ENCODE results near the gene SLC4A5. TPM values are rescaled to one million over a fixed set of nuclear protein-coding genes. Genes with fewer than 3 reads are reported as not detected.
A peak's percentile ranks its signal among the peaks of the same experiment; 100 is the strongest.

The SLC4A5 gene
- total RNA-seq, 1 experiment from 2014 or later: 1.8 TPM

DNA sequence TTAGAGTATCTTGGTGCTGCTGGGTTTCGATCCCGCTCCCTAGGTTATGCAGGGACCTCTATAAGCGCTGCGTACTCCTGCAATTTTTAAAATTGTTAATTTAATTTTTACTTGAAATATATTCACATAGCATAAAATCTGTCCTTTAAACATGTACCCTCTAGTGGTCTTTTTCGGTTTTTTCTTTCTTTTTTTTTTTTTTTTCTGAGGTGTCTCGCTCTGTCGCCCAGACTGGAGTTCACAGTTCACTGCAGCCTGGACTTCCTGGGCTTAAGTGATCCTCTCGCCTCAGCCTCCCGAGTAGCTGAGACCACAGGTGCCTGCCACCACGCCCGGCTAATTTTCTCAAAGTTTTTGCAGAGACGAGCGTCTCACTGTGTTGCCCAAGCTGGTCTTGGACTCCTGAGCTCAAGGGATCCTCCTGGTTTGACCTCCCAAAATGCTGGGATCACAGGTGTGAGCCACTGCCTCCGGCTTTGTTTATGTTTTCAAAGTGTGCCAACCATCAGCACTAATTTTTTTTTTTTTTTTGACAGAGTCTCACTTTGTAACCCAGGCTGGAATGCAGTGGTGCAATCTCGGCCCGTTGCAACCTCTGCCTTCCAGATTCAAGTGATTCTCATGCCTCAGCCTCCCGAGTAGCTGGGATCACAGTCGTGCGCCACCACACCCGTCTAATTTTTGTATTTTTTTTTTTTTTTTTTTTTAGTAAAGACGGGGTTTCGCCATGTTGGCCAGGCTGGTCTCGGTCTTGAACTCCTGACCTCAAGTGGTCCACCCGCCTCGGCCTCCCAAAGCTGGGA lies 164.0 kb downstream of the SLC4A5 start:
- DNase-seq (ENCODE audit: low spot score) (no peak), ATAC-seq (peak; percentile 6)
- peaks cover 22% of the 10 kb centered on the region for H3K36me3 Mint-ChIP-seq
- peaks cover 15% of the 10 kb centered on the region for H3K9me3 Mint-ChIP-seq
- H3K4me3 Mint-ChIP-seq: peak overlapping the region; percentile 86
- ChIA-PET CTCF (interaction anchor here (0.6 to 1.8 kb wide), 15 partner anchors 9 to 351 kb away, joined by 3 to 20 read pairs (median 6); partner anchors contain the start of genes BOLA3, MTHFD2 and STAMBP), POLR2A (interaction anchor here (0.6 to 2.8 kb wide), 10 partner anchors 9 to 177 kb away, joined by 3 to 41 read pairs (median 8); partner anchors contain the start of gene MTHFD2)
- H3K27ac Mint-ChIP-seq: peak overlapping the region; percentile 64
- H3K27me3 Mint-ChIP-seq (ENCODE audit: low read depth): no peaks in the 10 kb centered on the region
- H3K4me1 Mint-ChIP-seq: peaks cover 14% of the 10 kb centered on the region
- no peak for TF ChIP-seq ZNF219 (CRISPR knock-in tag; IDR thresholded peaks at IDR 0.05; ENCODE audit: borderline replicate concordance)
- TF ChIP-seq, protein P1, sequence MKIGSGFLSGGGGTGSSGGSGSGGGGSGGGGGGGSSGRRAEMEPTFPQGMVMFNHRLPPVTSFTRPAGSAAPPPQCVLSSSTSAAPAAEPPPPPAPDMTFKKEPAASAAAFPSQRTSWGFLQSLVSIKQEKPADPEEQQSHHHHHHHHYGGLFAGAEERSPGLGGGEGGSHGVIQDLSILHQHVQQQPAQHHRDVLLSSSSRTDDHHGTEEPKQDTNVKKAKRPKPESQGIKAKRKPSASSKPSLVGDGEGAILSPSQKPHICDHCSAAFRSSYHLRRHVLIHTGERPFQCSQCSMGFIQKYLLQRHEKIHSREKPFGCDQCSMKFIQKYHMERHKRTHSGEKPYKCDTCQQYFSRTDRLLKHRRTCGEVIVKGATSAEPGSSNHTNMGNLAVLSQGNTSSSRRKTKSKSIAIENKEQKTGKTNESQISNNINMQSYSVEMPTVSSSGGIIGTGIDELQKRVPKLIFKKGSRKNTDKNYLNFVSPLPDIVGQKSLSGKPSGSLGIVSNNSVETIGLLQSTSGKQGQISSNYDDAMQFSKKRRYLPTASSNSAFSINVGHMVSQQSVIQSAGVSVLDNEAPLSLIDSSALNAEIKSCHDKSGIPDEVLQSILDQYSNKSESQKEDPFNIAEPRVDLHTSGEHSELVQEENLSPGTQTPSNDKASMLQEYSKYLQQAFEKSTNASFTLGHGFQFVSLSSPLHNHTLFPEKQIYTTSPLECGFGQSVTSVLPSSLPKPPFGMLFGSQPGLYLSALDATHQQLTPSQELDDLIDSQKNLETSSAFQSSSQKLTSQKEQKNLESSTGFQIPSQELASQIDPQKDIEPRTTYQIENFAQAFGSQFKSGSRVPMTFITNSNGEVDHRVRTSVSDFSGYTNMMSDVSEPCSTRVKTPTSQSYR (CRISPR knock-in tag; IDR thresholded peaks at IDR 0.05): no peak
- TF ChIP-seq GABPB1 (CRISPR knock-in tag; IDR thresholded peaks at IDR 0.05): no peak
- peak; percentile 56; the same call in 1 of the 2 replicates for TF ChIP-seq GTF2I (CRISPR knock-in tag; conservative IDR thresholded peaks at IDR 0.05)
- TF ChIP-seq, protein P2, sequence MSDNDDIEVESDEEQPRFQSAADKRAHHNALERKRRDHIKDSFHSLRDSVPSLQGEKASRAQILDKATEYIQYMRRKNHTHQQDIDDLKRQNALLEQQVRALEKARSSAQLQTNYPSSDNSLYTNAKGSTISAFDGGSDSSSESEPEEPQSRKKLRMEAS (CRISPR knock-in tag; IDR thresholded peaks at IDR 0.05): no peak
- TF ChIP-seq ZNF121 (CRISPR knock-in tag; IDR thresholded peaks at IDR 0.05): peak; percentile 59; the same call in 1 of the 2 replicates
- no peak for TF ChIP-seq SOX15 (CRISPR knock-in tag; IDR thresholded peaks at IDR 0.05)

DNA sequence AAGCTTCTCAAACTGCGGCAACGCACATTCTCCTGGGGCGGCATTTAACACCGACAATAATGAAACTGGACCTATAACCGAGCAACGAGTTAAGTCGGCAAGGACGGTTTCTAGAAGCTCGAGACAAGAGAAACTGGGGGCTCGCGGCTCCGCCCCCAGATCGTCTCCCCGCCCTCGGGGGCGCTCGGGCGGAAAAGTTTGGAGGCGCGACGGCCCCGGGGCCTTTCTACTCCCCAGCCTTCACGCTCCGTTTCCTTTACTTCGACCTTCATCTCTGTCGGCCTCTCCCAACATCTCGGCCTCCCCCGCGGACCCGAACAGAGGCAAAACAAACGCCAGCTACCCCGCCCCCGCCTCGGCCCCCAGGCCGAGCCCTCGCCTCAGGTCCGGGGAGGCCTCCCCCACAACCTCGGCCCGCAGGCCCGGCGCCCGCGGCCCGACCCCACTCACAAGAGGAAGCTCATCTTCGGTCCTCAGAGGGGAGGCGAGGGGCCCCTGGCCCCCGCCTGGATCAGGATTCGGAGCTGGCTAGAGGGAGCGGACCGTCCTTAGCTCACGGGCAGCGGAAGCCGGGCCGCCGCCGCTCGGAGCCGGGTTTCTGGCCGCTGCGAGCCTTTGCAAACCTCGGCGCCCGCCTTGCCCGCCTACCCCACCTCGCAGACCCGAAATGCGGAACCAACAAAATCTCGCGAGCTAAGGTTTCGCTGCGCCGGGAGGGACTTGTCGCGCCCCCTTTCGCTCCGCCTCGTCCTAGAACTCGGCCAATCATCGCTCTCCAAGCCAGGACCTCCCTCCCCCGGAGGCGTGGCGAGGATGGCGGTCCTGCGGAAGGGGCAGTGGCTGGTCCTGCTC lies 164.8 kb downstream of the SLC4A5 start, which contains the start of gene MOB1A:
MOB1A (minus strand) TSS at position 669 of the 852 bp plus-strand sequence; CDS start at position 464, 205 bp downstream.
- DNase-seq (ENCODE audit: low spot score) (peak; percentile 99), ATAC-seq (peak; percentile 98)
- Mint-ChIP-seq H3K4me3 (peak within 1 kb of the TSS; percentile 86), H3K27ac (peak within 1 kb of the TSS; percentile 94), H3K36me3 (peaks cover 22% of the 10 kb centered on the region), H3K9me3 (peaks cover 15% of the 10 kb centered on the region), H3K4me1 (peaks cover 14% of the 10 kb centered on the region), H3K27me3 (ENCODE audit: low read depth) (no peaks in the 10 kb centered on the region)
- ChIA-PET POLR2A (interaction anchor here (0.5 to 2.8 kb wide), 13 partner anchors 10 to 176 kb away, joined by 3 to 41 read pairs (median 6); partner anchors contain the start of gene MTHFD2), CTCF (interaction anchor here (0.6 to 1.8 kb wide), 18 partner anchors 10 to 352 kb away, joined by 3 to 20 read pairs (median 5); partner anchors contain the start of genes BOLA3, DQX1, MTHFD2 and STAMBP)
- TF ChIP-seq, protein P3, sequence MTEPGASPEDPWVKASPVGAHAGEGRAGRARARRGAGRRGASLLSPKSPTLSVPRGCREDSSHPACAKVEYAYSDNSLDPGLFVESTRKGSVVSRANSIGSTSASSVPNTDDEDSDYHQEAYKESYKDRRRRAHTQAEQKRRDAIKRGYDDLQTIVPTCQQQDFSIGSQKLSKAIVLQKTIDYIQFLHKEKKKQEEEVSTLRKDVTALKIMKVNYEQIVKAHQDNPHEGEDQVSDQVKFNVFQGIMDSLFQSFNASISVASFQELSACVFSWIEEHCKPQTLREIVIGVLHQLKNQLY (CRISPR knock-in tag; IDR thresholded peaks at IDR 0.05): no peak
- TF ChIP-seq SMAD4 (CRISPR knock-in tag; IDR thresholded peaks at IDR 0.05) (no peak), ZNF219 (CRISPR knock-in tag; IDR thresholded peaks at IDR 0.05; ENCODE audit: borderline replicate concordance) (no peak; the same call in 1 of the 2 replicates), NR3C1 (CRISPR knock-in tag; conservative IDR thresholded peaks at IDR 0.05; ENCODE audit: low read depth) (no peak), ZNF671 (CRISPR knock-in tag; IDR thresholded peaks at IDR 0.05) (no peak), NR1H2 (CRISPR knock-in tag; IDR thresholded peaks at IDR 0.05) (no peak), IRF2 (CRISPR knock-in tag; IDR thresholded peaks at IDR 0.05; ENCODE audit: borderline replicate concordance, low read depth) (no peak), ZBTB21 (CRISPR knock-in tag; IDR thresholded peaks at IDR 0.05; ENCODE audit: borderline replicate concordance) (no peak)
- TF ChIP-seq, protein P4, sequence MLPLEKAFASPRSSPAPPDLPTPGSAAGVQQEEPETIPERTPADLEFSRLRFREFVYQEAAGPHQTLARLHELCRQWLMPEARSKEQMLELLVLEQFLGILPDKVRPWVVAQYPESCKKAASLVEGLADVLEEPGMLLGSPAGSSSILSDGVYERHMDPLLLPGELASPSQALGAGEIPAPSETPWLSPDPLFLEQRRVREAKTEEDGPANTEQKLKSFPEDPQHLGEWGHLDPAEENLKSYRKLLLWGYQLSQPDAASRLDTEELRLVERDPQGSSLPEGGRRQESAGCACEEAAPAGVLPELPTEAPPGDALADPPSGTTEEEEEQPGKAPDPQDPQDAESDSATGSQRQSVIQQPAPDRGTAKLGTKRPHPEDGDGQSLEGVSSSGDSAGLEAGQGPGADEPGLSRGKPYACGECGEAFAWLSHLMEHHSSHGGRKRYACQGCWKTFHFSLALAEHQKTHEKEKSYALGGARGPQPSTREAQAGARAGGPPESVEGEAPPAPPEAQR (CRISPR knock-in tag; IDR thresholded peaks at IDR 0.05): no peak
- TF ChIP-seq, protein P5, sequence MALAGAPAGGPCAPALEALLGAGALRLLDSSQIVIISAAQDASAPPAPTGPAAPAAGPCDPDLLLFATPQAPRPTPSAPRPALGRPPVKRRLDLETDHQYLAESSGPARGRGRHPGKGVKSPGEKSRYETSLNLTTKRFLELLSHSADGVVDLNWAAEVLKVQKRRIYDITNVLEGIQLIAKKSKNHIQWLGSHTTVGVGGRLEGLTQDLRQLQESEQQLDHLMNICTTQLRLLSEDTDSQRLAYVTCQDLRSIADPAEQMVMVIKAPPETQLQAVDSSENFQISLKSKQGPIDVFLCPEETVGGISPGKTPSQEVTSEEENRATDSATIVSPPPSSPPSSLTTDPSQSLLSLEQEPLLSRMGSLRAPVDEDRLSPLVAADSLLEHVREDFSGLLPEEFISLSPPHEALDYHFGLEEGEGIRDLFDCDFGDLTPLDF (CRISPR knock-in tag; IDR thresholded peaks at IDR 0.05): no peak
- TF ChIP-seq, protein P6, sequence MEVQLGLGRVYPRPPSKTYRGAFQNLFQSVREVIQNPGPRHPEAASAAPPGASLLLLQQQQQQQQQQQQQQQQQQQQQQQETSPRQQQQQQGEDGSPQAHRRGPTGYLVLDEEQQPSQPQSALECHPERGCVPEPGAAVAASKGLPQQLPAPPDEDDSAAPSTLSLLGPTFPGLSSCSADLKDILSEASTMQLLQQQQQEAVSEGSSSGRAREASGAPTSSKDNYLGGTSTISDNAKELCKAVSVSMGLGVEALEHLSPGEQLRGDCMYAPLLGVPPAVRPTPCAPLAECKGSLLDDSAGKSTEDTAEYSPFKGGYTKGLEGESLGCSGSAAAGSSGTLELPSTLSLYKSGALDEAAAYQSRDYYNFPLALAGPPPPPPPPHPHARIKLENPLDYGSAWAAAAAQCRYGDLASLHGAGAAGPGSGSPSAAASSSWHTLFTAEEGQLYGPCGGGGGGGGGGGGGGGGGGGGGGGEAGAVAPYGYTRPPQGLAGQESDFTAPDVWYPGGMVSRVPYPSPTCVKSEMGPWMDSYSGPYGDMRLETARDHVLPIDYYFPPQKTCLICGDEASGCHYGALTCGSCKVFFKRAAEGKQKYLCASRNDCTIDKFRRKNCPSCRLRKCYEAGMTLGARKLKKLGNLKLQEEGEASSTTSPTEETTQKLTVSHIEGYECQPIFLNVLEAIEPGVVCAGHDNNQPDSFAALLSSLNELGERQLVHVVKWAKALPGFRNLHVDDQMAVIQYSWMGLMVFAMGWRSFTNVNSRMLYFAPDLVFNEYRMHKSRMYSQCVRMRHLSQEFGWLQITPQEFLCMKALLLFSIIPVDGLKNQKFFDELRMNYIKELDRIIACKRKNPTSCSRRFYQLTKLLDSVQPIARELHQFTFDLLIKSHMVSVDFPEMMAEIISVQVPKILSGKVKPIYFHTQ (CRISPR knock-in tag; IDR thresholded peaks at IDR 0.05): no peak
- TF ChIP-seq, protein P7, sequence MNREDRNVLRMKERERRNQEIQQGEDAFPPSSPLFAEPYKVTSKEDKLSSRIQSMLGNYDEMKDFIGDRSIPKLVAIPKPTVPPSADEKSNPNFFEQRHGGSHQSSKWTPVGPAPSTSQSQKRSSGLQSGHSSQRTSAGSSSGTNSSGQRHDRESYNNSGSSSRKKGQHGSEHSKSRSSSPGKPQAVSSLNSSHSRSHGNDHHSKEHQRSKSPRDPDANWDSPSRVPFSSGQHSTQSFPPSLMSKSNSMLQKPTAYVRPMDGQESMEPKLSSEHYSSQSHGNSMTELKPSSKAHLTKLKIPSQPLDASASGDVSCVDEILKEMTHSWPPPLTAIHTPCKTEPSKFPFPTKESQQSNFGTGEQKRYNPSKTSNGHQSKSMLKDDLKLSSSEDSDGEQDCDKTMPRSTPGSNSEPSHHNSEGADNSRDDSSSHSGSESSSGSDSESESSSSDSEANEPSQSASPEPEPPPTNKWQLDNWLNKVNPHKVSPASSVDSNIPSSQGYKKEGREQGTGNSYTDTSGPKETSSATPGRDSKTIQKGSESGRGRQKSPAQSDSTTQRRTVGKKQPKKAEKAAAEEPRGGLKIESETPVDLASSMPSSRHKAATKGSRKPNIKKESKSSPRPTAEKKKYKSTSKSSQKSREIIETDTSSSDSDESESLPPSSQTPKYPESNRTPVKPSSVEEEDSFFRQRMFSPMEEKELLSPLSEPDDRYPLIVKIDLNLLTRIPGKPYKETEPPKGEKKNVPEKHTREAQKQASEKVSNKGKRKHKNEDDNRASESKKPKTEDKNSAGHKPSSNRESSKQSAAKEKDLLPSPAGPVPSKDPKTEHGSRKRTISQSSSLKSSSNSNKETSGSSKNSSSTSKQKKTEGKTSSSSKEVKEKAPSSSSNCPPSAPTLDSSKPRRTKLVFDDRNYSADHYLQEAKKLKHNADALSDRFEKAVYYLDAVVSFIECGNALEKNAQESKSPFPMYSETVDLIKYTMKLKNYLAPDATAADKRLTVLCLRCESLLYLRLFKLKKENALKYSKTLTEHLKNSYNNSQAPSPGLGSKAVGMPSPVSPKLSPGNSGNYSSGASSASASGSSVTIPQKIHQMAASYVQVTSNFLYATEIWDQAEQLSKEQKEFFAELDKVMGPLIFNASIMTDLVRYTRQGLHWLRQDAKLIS (CRISPR knock-in tag; IDR thresholded peaks at IDR 0.05; ENCODE audit: borderline replicate concordance): no peak
